Neutrophil (primary cell): ENCODE data around the gene LACC1.

Source experiments
- H3K27ac ChIP-seq: fragments of 200-600 bp; sonication (generic); 2 replicates; pipeline ENCODE4 v1.5.1; 2016; ENCODE audit warnings: mild to moderate bottlenecking, moderate library complexity
- H3K27me3 ChIP-seq: fragments of 200-600 bp; sonication (generic); 2 replicates; pipeline ENCODE4 v1.6.0; 2016; ENCODE audit warnings: mild to moderate bottlenecking
- H3K36me3 ChIP-seq: fragments of 200-600 bp; sonication (generic); 2 replicates; pipeline ENCODE4 v1.5.1; 2017
- H3K4me1 ChIP-seq, 2 experiments: fragments of 200-600 bp in 1 of 2; sonication (generic) in 1 of 2; 1 replicate in 1 of 2; 2 replicates in 1 of 2; pipeline versions ENCODE4 v1.5.1 to v1.6.1; 2013 to 2016; ENCODE audit warnings: low read depth in 1 of 2, low read length in 1 of 2, mild to moderate bottlenecking in 1 of 2, moderate library complexity in 1 of 2; ENCODE audit not compliant: control insufficient read depth in 1 of 2, insufficient read depth in 1 of 2
- H3K4me3 ChIP-seq, 2 experiments: fragments of 200-600 bp in 1 of 2; sonication (generic) in 1 of 2; 1 replicate in 1 of 2; 2 replicates in 1 of 2; pipeline ENCODE4 v1.5.1; 2013 to 2016; ENCODE audit warnings: low read depth in 1 of 2, low read length in 1 of 2, mild to moderate bottlenecking in 1 of 2, moderate library complexity in 1 of 2
- H3K9me3 ChIP-seq: fragments of 200-600 bp; sonication (generic); 2 replicates; pipeline ENCODE4 v1.5.1; 2016
- TF ChIP-seq, protein P1 (sequence below): fragments of 200-600 bp; sonication (generic); IDR thresholded peaks from 2 replicates; pipeline ENCODE4 v1.5.1; 2016; ENCODE audit warnings: antibody characterized with exemption

Gene LACC1

GRCh38 chr13:43846496-43847158 lies 33.1 kb upstream of the LACC1 start:
- no peaks in the 10 kb centered on the region for H3K27me3 ChIP-seq
- TF ChIP-seq, protein P1, sequence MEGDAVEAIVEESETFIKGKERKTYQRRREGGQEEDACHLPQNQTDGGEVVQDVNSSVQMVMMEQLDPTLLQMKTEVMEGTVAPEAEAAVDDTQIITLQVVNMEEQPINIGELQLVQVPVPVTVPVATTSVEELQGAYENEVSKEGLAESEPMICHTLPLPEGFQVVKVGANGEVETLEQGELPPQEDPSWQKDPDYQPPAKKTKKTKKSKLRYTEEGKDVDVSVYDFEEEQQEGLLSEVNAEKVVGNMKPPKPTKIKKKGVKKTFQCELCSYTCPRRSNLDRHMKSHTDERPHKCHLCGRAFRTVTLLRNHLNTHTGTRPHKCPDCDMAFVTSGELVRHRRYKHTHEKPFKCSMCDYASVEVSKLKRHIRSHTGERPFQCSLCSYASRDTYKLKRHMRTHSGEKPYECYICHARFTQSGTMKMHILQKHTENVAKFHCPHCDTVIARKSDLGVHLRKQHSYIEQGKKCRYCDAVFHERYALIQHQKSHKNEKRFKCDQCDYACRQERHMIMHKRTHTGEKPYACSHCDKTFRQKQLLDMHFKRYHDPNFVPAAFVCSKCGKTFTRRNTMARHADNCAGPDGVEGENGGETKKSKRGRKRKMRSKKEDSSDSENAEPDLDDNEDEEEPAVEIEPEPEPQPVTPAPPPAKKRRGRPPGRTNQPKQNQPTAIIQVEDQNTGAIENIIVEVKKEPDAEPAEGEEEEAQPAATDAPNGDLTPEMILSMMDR: no peak
- H3K27ac ChIP-seq: no peak overlapping the region
- no peaks in the 10 kb centered on the region for H3K36me3 ChIP-seq
- peaks cover 12 to 20% of the 10 kb centered on the region in 2 experiments for H3K4me1 ChIP-seq
- no peak overlapping the region for H3K4me3 ChIP-seq
- peaks cover 5% of the 10 kb centered on the region for H3K9me3 ChIP-seq

- peaks cover 12 to 20% of the 10 kb centered on the region in 2 experiments for H3K4me1 ChIP-seq
- peak overlapping the region; percentile 50 for H3K27ac ChIP-seq
- TF ChIP-seq, protein P1: no peak
- H3K27me3 ChIP-seq: no peaks in the 10 kb centered on the region
- H3K9me3 ChIP-seq: peaks cover 5% of the 10 kb centered on the region
- no peak overlapping the region for H3K4me3 ChIP-seq
- no peaks in the 10 kb centered on the region for H3K36me3 ChIP-seq
These were observed 31.6 kb upstream of the LACC1 start for GRCh38 chr13:43848001-43848649.

DNA sequence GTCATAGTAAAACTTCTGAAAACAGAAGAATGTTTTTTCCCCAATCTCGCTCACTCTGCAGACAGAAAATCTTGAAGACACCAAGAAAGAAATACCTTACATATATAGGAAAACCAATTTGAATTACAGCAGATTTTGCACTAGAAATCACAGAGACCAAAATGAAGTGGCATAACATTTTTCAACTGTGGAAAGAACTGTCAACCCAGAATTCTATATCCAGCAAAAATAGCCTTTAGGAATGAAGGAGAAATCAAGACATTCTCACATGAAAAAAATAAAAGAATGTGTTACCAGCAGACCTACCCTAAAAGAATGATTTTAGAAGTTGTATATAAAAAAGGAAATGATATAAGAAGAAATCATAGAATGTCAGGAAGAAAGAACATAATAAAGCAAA lies 28.8 kb upstream of the LACC1 start:
- H3K4me3 ChIP-seq: no peak overlapping the region
- no peak overlapping the region for H3K27ac ChIP-seq
- TF ChIP-seq, protein P1: no peak
- H3K9me3 ChIP-seq: peaks cover 5% of the 10 kb centered on the region
- no peaks in the 10 kb centered on the region for H3K27me3 ChIP-seq
- H3K36me3 ChIP-seq: no peaks in the 10 kb centered on the region
- peaks cover 12 to 20% of the 10 kb centered on the region in 2 experiments for H3K4me1 ChIP-seq

GRCh38 chr13:43852923-43853404 lies 26.7 kb upstream of the LACC1 start:
- Histone ChIP-seq H3K4me3 (no peak overlapping the region), H3K27me3 (no peaks in the 10 kb centered on the region), H3K36me3 (no peaks in the 10 kb centered on the region), H3K27ac (no peak overlapping the region), H3K9me3 (peaks cover 5% of the 10 kb centered on the region), H3K4me1 (peaks cover 4 to 9% of the 10 kb centered on the region in 2 experiments)
- TF ChIP-seq, protein P1: no peak

DNA sequence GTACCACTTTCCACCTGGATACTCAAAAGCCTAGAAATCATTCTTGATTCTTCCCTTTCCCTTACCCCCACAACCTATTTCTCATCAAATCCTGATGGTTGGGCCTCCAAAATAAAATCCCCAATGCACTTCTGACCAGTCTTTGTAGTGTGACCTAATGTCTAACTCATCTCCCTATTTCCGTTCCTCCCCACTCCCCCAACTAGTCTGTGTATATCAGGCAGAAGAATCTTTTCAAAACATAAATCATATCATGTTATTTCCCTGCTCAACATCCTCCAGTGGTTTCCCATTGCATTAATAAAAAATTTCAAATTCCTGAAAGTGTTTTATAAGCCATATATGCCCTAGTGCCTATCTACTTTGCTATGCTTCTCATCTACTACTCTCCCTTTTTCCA lies 17.8 kb upstream of the LACC1 start:
- H3K36me3 ChIP-seq: no peaks in the 10 kb centered on the region
- TF ChIP-seq, protein P1: no peak
- H3K27me3 ChIP-seq: no peaks in the 10 kb centered on the region
- H3K27ac ChIP-seq: no peak overlapping the region
- no peaks in the 10 kb centered on the region for H3K9me3 ChIP-seq
- no peaks in the 10 kb centered on the region for H3K4me1 ChIP-seq
- H3K4me3 ChIP-seq: no peak overlapping the region
